Measurements from ENCODE around the gene HTT-AS.

DNA sequence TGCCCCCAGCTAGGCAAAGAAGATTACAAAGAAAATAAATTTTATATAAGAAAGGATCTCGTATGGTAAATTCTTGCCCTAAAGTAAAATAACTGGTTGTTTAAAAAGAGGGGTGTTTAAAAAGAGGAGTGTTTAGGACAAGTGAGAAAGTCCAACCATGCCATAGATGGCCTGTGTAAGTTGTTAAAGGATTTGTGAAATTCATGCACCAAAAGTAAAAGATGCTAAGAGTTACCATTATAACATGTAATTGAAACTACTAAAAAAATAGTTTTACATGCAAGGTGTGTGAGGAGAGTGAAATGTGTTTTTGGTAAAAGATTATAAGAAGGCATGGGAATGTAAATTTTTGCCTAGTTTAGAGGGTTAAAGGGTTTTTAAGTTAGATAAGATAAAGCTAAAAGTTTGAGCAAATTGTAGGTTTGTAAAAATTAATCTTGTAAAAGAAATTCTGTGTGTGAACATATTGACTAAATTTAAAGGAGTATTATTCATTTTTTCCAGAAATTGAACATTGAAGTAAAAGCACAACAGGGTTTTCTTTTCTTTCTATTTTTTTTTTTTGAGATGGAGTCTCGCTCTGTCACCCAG, 20.1 kb downstream of the HTT-AS start:
- TF ChIP-seq POLR2A (IDR thresholded peaks at IDR 0.05): no peak
- TF ChIP-seq, protein P1, sequence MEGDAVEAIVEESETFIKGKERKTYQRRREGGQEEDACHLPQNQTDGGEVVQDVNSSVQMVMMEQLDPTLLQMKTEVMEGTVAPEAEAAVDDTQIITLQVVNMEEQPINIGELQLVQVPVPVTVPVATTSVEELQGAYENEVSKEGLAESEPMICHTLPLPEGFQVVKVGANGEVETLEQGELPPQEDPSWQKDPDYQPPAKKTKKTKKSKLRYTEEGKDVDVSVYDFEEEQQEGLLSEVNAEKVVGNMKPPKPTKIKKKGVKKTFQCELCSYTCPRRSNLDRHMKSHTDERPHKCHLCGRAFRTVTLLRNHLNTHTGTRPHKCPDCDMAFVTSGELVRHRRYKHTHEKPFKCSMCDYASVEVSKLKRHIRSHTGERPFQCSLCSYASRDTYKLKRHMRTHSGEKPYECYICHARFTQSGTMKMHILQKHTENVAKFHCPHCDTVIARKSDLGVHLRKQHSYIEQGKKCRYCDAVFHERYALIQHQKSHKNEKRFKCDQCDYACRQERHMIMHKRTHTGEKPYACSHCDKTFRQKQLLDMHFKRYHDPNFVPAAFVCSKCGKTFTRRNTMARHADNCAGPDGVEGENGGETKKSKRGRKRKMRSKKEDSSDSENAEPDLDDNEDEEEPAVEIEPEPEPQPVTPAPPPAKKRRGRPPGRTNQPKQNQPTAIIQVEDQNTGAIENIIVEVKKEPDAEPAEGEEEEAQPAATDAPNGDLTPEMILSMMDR (IDR thresholded peaks at IDR 0.05): no peak

All from tibial nerve (tissue), 3 donors.